Measurements from ENCODE around the gene KCNT2.

Gene KCNT2

DNA sequence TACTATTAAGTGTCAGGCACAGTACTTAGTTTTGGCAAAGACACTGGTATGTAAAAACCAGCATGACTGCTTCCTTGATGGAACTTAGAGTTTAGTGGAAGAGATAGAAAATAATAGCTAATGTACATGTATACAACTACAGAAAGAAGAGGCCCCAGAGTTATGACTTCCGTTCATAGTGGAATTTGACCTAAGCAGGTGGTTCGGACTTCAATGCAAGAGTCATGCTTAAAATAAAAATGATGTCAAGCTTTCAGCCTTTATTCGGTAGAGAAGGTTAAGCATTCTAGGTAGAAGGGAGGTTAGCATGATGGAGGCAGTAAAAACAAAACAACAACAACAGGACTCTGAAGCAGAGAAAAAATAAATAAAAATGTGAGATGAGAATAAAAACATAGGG, 165.9 kb downstream of the KCNT2 start:
- DNase-seq: no peak

DNA sequence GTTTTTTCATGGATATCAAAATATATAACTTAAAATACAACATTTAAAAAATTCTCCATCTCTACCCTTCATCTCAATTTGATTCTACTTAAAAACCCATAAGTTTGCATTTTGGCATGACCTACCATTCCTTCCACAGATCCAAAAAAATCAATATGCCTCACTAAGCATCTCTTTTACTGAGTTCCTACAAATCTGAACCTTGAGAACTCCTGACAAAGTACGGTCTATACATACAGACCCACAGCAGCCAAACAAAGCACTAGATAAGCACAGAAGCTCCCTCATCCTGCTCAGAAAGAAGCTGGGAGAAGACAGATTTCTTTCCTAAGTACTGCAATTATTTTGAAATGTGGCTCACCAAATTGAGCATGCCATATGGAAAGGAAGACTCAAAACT, 167.5 kb downstream of the KCNT2 start:
- no peak for DNase-seq

DNA sequence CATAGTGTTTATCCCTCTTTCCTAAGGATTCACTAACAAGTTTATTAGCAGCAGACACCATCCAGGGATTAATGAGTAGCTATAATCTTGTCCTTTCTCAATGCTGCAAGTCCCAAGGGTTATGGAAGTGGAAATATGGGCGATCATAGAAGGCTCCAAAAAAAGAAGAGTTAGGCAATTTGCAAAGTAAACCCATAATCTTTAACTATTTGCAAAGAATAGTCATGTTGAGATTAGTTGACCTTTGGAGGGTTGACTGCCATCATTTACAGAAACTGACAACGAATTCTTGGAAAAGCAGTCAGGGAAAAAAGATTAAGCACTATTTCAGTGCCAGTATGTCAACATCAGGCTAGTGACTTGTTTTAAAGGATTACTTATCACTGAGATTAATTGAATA, 169.9 kb downstream of the KCNT2 start:
- no peak for DNase-seq

DNA sequence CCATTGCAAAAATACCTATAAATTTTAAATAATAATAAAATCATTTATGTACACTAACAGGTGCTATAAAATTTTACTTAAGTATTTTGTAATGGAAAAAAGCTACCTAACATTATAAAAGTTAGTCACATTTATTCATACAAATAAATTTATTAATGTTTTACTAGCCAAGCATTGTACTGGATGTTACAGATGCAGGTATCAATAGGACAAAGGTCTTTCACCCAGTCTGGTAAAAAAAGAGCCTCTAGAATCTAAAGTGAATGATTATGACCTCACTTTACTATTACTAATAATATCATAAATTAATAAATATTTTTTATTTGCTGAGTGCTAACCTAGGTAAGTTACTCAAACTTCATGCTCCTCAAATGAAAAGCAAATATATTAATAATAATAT, 170.6 kb downstream of the KCNT2 start:
- DNase-seq: no peak

DNA sequence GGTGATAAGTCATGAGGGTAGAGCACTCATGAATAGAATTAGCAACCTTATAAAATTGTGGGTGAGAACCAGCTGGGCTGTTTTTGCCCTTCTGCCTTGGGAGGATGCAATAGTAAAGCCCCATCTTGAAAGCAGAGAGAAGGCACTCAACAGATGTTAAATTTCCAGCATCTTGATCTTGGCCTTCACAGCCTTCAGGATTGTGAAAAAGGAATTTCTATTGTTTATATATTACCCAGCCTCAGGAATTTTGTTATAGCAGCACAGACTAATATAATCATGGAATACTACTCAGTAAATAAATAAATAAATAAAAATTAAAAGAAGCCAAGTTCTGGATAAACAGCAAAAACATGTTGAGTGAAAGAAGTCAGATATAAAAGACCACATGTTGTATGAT, 175.2 kb downstream of the KCNT2 start:
- DNase-seq: no peak

DNA sequence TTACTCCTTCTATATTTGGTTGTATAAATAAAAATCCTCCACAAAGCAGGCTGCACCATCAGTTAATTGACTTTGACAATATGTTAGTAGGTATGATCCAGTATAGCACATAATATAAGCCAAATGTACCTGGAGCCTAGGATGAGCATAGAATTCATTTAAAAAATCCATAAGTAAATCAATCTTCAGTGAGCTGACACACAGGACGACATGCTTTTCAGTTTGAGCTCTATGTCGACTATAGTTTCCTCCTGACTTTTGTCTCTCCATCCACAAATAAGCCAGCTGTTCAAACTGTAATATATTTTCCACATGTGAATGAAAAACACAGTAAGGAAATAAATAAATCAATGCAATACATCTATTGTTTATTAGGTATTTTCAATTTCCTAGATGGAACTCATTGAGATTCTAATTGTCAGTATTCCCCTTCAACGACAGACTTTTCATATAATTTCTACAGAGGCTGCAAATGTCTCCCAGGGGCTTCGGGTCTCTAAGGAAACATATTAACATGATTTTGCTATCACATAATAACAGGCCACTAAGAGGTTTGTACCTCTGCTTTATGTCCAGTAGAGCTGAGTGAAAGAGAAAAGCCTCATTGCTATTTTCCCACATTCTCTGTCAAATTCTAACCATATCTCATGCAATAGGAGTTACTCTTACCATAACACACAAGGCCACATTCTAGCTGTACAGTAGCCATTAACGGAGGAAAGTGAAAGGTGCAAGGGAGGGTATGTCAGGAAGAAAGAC, 180.1 kb downstream of the KCNT2 start:
- no peak for DNase-seq

GRCh38 chr1:196425513-196425912, 182.7 kb downstream of the KCNT2 start:
- DNase-seq: no peak

DNA sequence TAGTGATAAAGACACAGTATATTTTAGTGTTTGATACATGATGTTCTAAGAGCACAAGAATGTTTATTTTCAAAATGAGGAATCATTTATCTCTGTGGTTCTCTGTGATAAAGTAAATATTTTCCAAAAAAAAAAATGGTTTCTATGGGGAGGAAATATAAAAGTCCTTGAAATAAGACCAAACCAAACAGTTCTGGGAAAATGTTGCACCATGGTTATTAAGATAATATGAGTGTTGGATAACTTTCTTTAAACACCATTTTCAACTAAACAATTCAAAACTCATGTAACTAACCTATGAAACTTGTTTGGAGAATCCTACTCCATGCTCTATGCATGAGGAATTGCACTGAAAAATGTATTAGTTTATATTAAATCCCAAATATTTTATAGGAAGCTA, 184.6 kb downstream of the KCNT2 start:
- DNase-seq: no peak

GRCh38 chr1:196418772-196419171, 189.5 kb downstream of the KCNT2 start:
- no peak for DNase-seq

GRCh38 chr1:196415978-196416377, 192.3 kb downstream of the KCNT2 start:
- no peak for DNase-seq

- DNase-seq: no peak
Measured at GRCh38 chr1:196412326-196412725, 195.9 kb downstream of the KCNT2 start.

GRCh38 chr1:196410768-196411167, 197.5 kb downstream of the KCNT2 start:
- no peak for DNase-seq

DNA sequence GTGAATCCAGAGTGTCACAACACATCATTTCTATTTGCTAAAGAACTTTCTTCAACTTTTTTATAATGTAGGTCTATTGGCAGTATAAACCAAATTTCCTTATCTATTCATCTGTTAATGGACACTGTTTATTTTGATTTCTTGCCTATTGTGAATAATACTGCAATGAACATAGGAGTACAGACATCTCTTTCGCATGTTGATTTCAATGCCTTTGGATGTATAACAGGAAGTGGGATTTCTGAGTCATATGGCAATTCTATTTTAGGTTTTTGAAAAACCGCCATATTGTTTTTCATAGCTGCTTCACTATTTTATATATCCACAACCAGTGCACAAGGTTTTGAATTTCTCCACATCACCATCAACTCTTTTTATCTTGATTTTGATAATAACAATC, 198.7 kb downstream of the KCNT2 start:
- DNase-seq: no peak

DNA sequence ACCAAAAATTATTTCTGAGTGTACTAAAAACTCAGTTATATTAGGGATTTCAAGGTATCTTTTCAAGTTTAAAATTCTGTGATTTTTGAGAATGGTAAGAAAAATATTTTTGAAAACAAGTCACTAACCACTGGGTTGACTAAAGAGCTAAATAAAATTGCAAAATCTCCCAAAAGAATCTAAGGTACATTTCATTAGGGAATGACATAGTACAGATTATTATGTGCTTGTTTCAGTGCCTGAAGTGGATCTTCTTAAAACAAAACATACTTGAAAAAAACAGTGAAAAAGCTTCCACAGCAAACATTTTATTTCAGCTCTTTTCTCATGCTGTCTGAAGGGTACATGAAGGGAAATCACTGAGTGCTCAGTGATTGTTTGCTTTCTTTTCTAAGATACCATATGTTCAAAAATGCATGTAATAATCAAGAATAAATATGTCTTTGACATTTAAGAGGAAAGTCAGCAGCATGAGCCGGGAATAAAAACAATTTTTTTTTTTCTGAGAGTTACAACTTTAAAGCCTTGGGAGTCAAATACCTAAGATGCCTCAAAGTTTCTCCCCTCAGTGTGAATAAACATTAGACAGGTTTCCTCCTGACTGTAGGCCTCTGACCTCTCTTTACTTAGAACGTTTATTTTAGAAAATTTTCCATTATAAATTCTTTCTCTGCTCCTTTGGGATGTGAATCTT, 200.7 kb downstream of the KCNT2 start:
- no peak for DNase-seq

DNA sequence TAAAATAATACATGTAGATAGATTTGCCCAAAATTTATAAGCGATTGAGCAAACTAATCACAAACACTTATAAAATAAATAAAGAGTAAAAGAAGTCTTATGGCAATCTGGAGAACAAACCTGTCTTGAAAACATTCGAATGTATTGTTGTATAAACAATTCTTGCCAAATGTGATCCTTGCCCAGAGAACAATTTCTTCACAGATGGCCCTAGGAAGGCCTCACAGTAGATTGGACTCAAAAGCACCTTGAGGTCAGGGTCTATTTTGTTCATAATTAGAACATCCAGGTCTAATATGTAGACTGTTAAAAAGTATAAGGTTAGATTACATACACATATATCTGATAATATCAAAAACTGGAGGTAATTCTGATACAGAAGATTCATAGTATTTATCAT, 202.4 kb downstream of the KCNT2 start:
- no peak for DNase-seq

GRCh38 chr1:196403803-196404690, 204.2 kb downstream of the KCNT2 start:
- no peak for DNase-seq

DNA sequence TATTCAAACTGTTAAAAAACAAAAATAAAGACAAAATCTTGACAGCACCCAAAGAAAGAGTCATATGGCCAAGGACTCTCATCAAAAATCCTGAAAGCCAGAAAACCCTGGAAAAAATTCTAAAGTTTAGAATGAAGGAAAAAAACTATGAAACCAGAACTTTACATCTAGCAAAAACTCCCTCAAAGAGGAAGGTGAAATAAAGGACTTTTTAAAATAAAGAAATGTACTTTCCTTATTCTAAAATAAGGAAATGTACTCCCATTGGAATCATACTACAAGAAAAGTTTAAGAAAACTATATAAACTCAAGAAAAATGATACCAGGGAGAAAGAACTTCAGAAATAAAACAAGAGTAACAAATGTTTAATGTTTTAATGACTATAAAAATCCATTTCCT, 206.3 kb downstream of the KCNT2 start:
- DNase-seq: no peak

DNA sequence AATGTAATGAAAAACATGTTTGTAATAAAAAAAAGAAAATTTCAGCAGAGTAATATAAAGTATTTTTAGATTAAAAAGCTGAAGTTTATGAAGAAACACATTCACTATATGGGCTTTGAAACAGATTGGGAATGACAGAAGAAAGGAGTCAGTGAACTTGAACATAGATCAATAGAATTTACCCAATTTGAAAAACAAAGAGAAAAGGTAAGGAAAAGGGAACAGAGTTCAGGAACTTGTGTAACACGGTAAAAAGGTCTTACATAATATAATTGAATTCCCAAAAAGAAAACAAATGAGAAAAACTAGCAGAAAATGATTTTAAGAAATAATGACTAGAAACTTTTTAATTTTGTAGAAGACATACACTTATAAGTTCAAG, 206.8 kb downstream of the KCNT2 start:
- DNase-seq: no peak

DNA sequence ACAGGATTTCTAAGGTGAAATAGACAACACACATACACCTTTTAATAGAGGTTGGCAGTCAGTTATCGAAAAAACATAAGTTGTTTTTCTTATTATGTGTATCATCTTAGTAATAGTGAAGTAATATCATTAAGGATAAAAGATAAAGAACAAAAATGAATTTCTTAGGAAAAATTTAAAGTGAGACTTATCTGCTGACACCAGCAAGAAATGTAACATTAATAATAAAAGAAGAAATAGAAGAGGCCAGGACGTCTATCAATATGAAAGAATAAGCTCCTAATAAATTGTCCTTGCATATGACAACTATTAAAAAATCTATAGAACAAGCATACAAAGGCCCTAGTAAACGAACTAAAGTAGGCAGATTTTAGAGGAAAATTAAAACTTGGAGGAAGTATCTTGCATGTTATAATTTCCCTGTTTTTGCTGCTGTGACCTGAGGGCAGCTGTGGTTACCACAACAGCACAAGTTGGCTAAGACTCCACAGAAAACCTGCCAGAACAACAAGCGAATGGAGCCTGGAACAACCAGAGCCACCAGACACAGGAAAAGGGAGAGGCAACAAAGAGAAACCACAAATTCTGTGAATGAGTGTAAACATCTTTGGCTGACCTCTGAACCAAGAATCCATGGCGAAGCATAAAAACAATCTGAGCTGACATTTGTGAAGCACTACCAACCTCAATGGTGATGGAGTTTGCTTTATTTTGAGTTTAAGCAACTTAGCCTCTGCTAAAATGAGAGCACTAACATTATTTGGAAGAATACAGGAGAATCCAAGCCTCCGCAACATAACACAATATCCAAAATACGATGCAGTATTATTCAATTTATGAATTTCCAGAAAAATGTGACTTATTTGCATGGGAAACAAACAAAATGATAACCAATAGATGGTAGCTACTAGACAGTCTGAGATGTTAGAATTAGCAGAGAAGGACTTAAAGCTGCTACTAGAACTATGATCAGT, 207.5 kb downstream of the KCNT2 start:
- DNase-seq: no peak

DNA sequence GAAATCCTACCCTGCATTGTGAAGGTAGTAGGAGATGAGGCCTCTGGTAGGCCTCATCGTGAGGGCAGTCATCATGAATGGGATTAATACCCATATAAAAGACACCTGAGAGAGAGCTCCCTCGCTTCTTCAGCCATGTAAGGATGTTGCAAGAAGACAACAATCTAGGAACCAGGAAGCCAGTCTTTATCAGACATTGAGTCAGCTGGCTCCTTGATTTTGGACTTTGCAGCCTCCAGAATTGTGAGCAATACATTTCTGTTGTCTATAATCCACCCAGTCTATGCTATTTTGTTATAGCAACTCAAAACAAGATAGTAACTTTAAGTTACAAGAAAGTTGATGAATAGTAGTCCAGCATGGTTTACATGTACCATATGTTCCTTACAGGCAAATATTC, 208.5 kb downstream of the KCNT2 start:
- DNase-seq: no peak

DNA sequence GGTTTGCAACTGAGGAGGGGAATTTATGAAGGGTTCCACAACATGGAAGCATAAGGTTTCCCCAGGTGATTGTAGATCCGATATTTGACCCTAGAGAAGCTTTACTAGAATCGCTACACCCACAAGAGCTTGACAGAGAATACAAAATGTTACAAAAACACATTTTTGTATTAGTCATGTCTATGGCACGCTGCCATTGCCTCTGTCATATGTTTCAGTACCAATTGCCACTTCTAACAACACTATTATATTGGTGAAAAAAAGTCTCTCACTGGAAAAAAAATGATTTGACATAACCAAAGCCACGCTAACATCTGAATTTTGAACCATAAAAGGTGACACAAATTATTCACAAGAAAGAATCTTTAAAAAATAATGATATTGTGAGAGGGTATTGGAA, 214.5 kb downstream of the KCNT2 start:
- DNase-seq: no peak

- no peak for DNase-seq
Measured at GRCh38 chr1:196393282-196393681, 215.0 kb downstream of the KCNT2 start.

DNA sequence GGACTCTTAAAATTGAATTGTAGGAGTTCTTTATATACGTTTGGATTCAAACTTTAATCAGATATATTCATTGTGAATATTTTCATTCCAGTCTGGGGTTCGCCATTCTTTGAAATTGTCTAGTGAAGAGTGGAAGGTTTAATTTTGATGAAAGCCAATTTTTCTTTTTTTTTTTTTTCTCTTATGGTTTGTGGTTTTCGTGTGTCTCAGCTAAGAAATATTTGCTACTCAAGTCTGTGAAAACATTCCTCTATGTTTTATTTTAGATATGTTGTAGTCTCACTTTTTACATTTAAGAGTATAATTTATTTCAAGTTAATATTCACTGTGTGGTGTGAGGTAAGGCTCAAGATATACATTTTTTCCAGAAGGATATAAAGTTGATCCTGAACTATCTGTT, 220.5 kb downstream of the KCNT2 start:
- no peak for DNase-seq
